Gastrocnemius medialis (tissue), 4 donors: ENCODE results near the gene SSC5D. TPM values are rescaled to one million over a fixed set of nuclear protein-coding genes. Genes with fewer than 3 reads are reported as not detected.

Experiments
- ATAC-seq, 2 donors: fragments of 150-250 bp; one replicate each; pipeline ENCODE4 v1.9.1; 2016
- DNase-seq, 2 donors: peaks; one replicate each; pipeline ENCODE4 v3.0.0-alpha.2; 2019
- H3K27ac ChIP-seq, 4 donors: fragments of 200-600 bp; sonication (generic); 1 replicate in 1 of 4; 2 replicates in 3 of 4; pipeline ENCODE4 v1.5.1; 2016 to 2018; ENCODE audit warnings: mild to moderate bottlenecking in 2 of 4, moderate library complexity in 1 of 4
- H3K27me3 ChIP-seq, 3 donors: fragments of 200-600 bp; sonication (generic) in 2 of 3; 1 replicate in 1 of 3; 2 replicates in 2 of 3; pipeline versions ENCODE4 v1.5.1 to v1.6.0; 2016 to 2019; ENCODE audit warnings: mild to moderate bottlenecking in 1 of 3, moderate library complexity in 1 of 3
- H3K36me3 ChIP-seq, 2 donors: fragments of 200-600 bp; sonication (generic) in 1 of 2; one replicate each; pipeline ENCODE4 v1.5.1; 2017 to 2018
- H3K4me1 ChIP-seq, 2 donors: fragments of 200-600 bp; sonication (generic) in 1 of 2; one replicate each; pipeline ENCODE4 v1.5.1; 2016 to 2017; ENCODE audit warnings: mild to moderate bottlenecking in 2 of 2
- H3K4me3 ChIP-seq, 4 donors: fragments of 200-600 bp; sonication (generic) in 3 of 4; 1 replicate in 1 of 4; 2 replicates in 3 of 4; pipeline ENCODE4 v1.5.1; 2016 to 2019; ENCODE audit warnings: mild to moderate bottlenecking in 2 of 4
- H3K9me3 ChIP-seq, 3 donors: fragments of 200-600 bp; sonication (generic) in 2 of 3; 1 replicate in 1 of 3; 2 replicates in 2 of 3; pipeline ENCODE4 v1.5.1; 2016 to 2019
- CTCF ChIP-seq, 5 experiments: fragments of 450-650 bp in 3 of 5; fragments of 200-600 bp in 2 of 5; sonication (generic) in 2 of 5; IDR thresholded peaks in 4 of 5; conservative IDR thresholded peaks in 1 of 5; 1 replicate in 4 of 5; 2 replicates in 1 of 5; pipeline ENCODE4 v1.5.1; 2016 to 2019; ENCODE audit warnings: antibody characterized with exemption in 5 of 5, mild to moderate bottlenecking in 3 of 5, moderate library complexity in 3 of 5
- POLR2A ChIP-seq, 2 donors: fragments of 450-650 bp; IDR thresholded peaks; one replicate each; pipeline ENCODE4 v1.6.1; 2017; ENCODE audit warnings: antibody characterized with exemption in 2 of 2, mild to moderate bottlenecking in 2 of 2, moderate library complexity in 2 of 2
- in situ Hi-C, 4 donors: fragments of 200-750 bp; cut with MboI; loops; one replicate each; pipeline versions ENCODE4 v1.15.0 to v1.8.0; 2017; ENCODE audit warnings: low sequenced_read_pairs in 4 of 4
- intact Hi-C: fragments of 100-400 bp; cut with DNase I; formaldehyde crosslinking; loops from one replicate; pipeline ENCODE4 v1.15.1; 2023; ENCODE audit warnings: low total_unique reads
- total RNA-seq, 4 donors: library from RNA; depleted of rRNA; stranded (reverse); fragments of >200 nt; gene quantifications; one replicate each; pipeline versions ENCODE4 v1.1.0 to v1.2.3, GENCODE V29; 2016

The SSC5D gene
- total RNA-seq, 4 donors from 2014 or later = 0.53 to 2.2 (median 1.1) TPM

DNA sequence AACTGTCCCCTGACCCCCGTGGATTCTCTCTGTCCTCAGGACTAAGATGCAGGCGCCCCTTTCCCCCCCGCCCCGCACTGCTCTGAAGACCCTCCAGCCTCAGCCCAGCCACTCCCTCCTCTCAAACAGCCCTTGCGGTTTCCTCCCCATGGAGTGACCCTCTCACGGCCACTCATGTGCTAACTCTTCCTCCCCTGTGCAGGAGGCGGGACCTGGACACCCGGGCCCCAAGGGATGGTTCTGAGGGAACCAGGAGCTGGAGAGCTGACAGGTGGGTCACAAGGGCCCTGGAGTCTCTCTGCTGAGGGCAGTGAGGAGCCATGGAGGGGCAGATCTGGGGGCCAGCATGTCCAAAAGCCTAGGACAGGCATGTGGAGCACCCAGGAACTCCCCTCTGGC lies 28.7 kb upstream of the SSC5D start:
- Histone ChIP-seq H3K27ac (peak overlapping the region in 2 of 4 donors; percentile 89 to 97), H3K4me1 (peaks cover 12 to 13% of the 10 kb centered on the region in 2 donors), H3K9me3 (no peaks in the 10 kb centered on the region), H3K36me3 (no peaks in the 10 kb centered on the region), H3K4me3 (no peak overlapping the region), H3K27me3 (no peaks in the 10 kb centered on the region)
- DNase-seq (no peak), ATAC-seq (no peak)
- in situ Hi-C loops = no loop called here
- no peak for TF ChIP-seq CTCF (IDR thresholded peaks at IDR 0.05 in 4 of 5, conservative IDR thresholded peaks at IDR 0.05 in 1 of 5)
- no peak for TF ChIP-seq POLR2A (IDR thresholded peaks at IDR 0.05)
- intact Hi-C loops = no loop called here

GRCh38 chr19:55459950-55460657 lies 28.1 kb upstream of the SSC5D start:
- no peak for DNase-seq
- TF ChIP-seq POLR2A (IDR thresholded peaks at IDR 0.05) (no peak), CTCF (IDR thresholded peaks at IDR 0.05 in 4 of 5, conservative IDR thresholded peaks at IDR 0.05 in 1 of 5) (no peak)
- peaks cover 12 to 13% of the 10 kb centered on the region in 2 donors for H3K4me1 ChIP-seq
- H3K27me3 ChIP-seq = no peaks in the 10 kb centered on the region
- peak overlapping the region; percentile 89 to 97 (median 94) for H3K27ac ChIP-seq
- no peaks in the 10 kb centered on the region for H3K9me3 ChIP-seq
- intact Hi-C loops = loop anchor here (2.0 to 5.0 kb wide), 2 partner anchors 53 to 75 kb away; partner anchors contain the start of genes RPL28, TMEM238 and UBE2S
- in situ Hi-C loops = no loop called here
- peak overlapping the region; percentile 72 to 94 (median 86) for H3K4me3 ChIP-seq
- no peak for ATAC-seq
- no peaks in the 10 kb centered on the region for H3K36me3 ChIP-seq

DNA sequence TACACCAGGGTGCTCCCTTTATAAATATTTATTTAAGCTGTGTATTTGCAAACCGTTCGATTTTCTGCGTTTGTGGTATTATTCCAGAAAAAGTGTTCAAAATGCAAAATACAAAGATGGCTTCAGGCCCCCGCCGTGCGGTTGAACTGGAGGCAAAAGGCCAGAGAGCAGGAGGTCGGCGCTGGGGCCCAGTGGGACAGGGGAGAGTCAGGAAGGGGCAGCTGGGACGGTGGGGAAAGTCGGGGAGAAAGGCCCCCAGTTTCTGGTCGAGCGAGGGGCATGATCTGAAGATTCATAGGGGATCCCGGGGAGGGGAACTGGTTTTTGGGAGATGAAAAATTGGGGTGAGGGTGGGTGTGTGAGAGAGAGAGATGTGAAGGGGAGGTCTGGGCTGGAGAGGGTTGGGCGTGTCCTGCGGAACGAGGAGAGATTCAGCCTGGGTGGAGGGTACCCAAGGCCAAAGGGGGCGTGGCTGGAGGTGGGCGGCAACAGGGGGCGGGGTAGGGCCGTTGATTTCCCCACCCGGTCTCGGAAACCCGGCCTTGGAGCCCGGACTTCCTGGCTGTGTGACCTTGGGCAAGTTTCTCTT lies 27.5 kb upstream of the SSC5D start:
- Histone ChIP-seq H3K36me3 (no peaks in the 10 kb centered on the region), H3K4me3 (peak overlapping the region; percentile 72 to 94 (median 86)), H3K4me1 (peaks cover 12 to 13% of the 10 kb centered on the region in 2 donors), H3K27me3 (no peaks in the 10 kb centered on the region), H3K9me3 (no peaks in the 10 kb centered on the region), H3K27ac (peak overlapping the region; percentile 89 to 97 (median 94))
- DNase-seq (peak; percentile 71 to 78), ATAC-seq (peak; percentile 40 to 54)
- in situ Hi-C loops = no loop called here
- intact Hi-C loops = loop anchor here (1.0 to 5.0 kb wide), 4 partner anchors 16 to 121 kb away; partner anchors contain the start of genes KMT5C, RPL28, TMEM238 and UBE2S
- TF ChIP-seq CTCF (IDR thresholded peaks at IDR 0.05 in 4 of 5, conservative IDR thresholded peaks at IDR 0.05 in 1 of 5) (no peak), POLR2A (IDR thresholded peaks at IDR 0.05) (no peak)

DNA sequence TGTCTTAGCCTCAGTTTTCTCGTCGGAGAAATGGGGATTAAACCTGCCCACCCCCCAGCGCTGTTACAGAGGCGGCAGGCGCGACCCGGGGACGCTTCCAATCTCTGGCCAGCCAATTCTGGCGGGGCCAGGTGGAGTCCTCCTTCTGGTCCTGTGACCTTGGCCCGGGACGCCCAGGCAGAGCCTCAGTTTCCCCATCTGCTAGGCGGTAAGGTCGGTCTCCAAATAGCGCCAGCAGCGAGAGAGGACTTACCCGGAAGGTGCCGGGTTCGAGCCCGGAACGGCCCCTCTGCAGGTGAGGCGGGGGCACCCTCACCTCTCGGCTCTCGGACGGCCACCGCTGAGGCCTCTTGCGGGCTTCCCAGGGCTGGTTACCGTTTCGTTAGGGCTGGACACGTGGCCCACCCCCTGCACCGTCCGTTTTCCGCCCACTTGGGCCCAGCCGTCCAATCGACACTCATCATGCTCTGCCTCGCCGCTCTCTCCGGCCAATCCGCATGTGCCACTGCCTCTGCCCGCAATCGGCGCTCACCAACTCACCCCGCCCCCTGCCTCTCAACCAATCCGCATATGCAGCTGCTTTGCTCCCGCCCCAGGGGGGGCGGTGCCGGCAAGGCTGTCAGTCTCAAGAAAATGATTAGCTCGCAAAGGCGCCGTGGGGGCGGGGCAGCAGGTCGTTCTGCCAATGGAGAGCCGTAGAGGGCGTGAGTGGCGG lies 26.8 kb upstream of the SSC5D start, which contains the start of gene ISOC2:
Gene ISOC2, minus strand, starts transcription at position 384 of the 715 bp plus-strand sequence. CDS start 5,156 bp downstream, outside the sequence.
- DNase-seq (peak; percentile 100), ATAC-seq (peak; percentile 96 to 97)
- in situ Hi-C loops (no loop called here), intact Hi-C loops (loop anchor here (1.0 to 5.0 kb wide), 4 partner anchors 15 to 122 kb away; partner anchors contain the start of genes KMT5C, RPL28, TMEM238 and UBE2S)
- Histone ChIP-seq H3K27ac (peak within 1 kb of the TSS; percentile 89 to 97 (median 94)), H3K4me3 (peak within 1 kb of the TSS; percentile 76 to 94 (median 86)), H3K4me1 (peaks cover 12 to 13% of the 10 kb centered on the region in 2 donors), H3K9me3 (no peaks in the 10 kb centered on the region), H3K36me3 (no peaks in the 10 kb centered on the region), H3K27me3 (no peaks in the 10 kb centered on the region)
- TF ChIP-seq CTCF (IDR thresholded peaks at IDR 0.05 in 4 of 5, conservative IDR thresholded peaks at IDR 0.05 in 1 of 5) (no peak), POLR2A (IDR thresholded peaks at IDR 0.05) (peak; percentile 77 to 82)
